ENCODE data around the gene AGMAT.

DNA sequence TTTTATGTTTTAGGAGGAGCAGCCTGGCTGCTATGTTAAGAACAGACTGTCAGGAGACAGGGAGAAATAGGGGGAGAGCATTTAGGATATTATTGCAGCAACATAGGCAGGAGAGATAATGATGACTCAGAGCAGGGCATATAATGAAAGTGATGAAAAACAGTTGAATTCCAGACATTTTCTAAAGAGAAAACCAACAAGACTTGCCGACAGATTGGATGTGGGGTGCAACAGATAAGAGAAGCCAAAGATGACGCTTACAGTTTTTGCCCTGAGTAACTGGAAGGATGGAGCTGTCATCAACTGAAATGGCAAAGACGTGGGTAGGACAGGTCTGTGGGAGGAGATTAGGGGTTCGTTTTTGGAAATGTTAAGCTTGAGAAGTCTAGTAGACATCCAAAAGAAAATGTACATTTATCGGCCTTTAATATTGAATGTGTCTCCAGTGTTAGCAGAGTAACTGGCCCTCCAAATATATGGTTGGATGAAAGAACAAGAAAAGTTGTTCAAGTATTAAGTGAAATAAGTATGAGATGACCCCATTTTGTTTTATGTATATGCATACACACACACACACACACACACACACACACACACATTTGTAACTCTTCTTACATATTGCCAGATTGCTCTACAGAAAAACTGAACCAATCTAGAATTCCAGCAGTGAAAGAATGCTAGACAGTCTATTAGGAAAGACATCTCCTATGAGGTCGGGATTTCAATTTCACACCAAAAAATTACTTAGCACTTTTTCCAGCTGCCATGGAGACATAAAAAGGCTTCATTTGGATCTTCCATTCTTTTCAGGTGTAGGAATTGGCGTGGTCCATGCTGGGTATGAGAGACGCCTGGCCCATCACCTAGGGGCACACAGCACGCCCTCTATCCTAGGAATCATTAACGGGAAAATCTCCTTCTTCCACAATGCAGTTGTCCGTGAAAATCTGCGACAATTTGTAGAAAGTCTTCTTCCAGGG lies 41.0 kb downstream of the AGMAT start:
- TF ChIP-seq CTCF (IDR thresholded peaks at IDR 0.05; ENCODE audit: insufficient read depth, low read length, poor library complexity, severe bottlenecking), result no peak
- no peak for TF ChIP-seq EZH2phosphoT487 (conservative IDR thresholded peaks at IDR 0.05; ENCODE audit: low read length)

Data from SU-DHL-6 (cell line).